Measurements from ENCODE around the gene HERPUD1. TPM values are rescaled to one million over a fixed set of nuclear protein-coding genes. Genes with fewer than 3 reads are reported as not detected.

The HERPUD1 gene
- total RNA-seq, 2 experiments from 2014 or later: 142 to 150 TPM

DNA sequence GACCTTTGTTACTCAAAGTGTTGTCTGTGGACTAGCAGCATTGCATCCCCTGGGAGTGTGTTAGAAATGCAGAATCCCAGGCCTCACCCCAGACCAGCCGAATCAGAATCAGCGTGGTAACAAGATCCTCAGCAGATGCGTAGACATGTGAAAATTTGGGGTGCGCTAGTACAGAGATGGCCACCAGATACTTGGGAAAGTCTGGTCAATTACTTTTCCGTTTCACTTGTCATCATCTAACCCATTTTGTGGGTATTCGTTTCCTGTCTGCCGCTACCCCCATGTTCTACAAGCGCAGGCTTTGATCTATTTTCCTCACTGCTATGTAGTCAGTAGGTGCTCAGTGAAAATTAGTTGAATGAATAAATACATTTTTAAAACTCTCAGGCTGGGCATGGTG is 33.1 kb upstream of the HERPUD1 start:
- ATAC-seq (peak; percentile 83), DNase-seq (peak; percentile 42)
- H3K27me3 Mint-ChIP-seq: peaks cover 3% of the 10 kb centered on the region
- no peaks in the 10 kb centered on the region for H3K36me3 Mint-ChIP-seq (ENCODE audit: low read depth)
- intact Hi-C loops (cut with micrococcal nuclease): no loop called here
- H3K4me3 Mint-ChIP-seq: no peak overlapping the region
- ChIA-PET CTCF (no interaction called here), POLR2A (no interaction called here)
- H3K4me1 Mint-ChIP-seq (ENCODE audit: low read depth): peaks cover 18% of the 10 kb centered on the region
- H3K9me3 Mint-ChIP-seq: no peaks in the 10 kb centered on the region
- no peak overlapping the region for H3K27ac Mint-ChIP-seq
- TF ChIP-seq, protein P1, sequence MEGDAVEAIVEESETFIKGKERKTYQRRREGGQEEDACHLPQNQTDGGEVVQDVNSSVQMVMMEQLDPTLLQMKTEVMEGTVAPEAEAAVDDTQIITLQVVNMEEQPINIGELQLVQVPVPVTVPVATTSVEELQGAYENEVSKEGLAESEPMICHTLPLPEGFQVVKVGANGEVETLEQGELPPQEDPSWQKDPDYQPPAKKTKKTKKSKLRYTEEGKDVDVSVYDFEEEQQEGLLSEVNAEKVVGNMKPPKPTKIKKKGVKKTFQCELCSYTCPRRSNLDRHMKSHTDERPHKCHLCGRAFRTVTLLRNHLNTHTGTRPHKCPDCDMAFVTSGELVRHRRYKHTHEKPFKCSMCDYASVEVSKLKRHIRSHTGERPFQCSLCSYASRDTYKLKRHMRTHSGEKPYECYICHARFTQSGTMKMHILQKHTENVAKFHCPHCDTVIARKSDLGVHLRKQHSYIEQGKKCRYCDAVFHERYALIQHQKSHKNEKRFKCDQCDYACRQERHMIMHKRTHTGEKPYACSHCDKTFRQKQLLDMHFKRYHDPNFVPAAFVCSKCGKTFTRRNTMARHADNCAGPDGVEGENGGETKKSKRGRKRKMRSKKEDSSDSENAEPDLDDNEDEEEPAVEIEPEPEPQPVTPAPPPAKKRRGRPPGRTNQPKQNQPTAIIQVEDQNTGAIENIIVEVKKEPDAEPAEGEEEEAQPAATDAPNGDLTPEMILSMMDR (IDR thresholded peaks at IDR 0.05): no peak

DNA sequence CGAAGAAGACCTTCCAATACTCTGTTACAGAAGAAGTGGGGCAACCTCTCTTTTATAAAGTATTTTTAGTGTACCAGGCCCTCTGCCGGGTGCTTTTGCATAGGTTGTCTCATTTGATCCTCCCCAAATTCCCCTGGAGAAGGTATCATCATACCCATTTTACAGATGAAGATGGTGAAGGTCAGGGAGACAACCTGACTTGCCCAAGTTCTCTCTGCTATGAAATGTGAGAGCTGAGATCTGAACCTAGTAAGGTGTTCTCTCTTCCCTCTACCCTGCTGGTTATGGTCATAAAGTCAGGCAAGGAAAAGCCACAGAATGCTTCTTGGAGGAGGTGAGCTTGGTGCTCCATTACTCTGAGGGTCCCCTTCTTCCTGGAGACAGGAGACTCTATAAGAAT is 28.1 kb upstream of the HERPUD1 start:
- Mint-ChIP-seq H3K4me3 (no peak overlapping the region), H3K4me1 (ENCODE audit: low read depth) (peaks cover 13% of the 10 kb centered on the region), H3K9me3 (no peaks in the 10 kb centered on the region), H3K36me3 (ENCODE audit: low read depth) (no peaks in the 10 kb centered on the region), H3K27me3 (peaks cover 3% of the 10 kb centered on the region), H3K27ac (no peak overlapping the region)
- TF ChIP-seq, protein P1 (IDR thresholded peaks at IDR 0.05): no peak
- ATAC-seq: no peak
- intact Hi-C loops (cut with micrococcal nuclease): no loop called here
- POLR2A ChIA-PET: interaction anchor here (1.2 kb wide), 1 partner anchor 10 kb away, joined by 4 read pairs; no protein-coding TSS in a partner anchor
- CTCF ChIA-PET: interaction anchor here (1.6 kb wide), 1 partner anchor 11 kb away, joined by 5 read pairs; no protein-coding TSS in a partner anchor
- DNase-seq: no peak

DNA sequence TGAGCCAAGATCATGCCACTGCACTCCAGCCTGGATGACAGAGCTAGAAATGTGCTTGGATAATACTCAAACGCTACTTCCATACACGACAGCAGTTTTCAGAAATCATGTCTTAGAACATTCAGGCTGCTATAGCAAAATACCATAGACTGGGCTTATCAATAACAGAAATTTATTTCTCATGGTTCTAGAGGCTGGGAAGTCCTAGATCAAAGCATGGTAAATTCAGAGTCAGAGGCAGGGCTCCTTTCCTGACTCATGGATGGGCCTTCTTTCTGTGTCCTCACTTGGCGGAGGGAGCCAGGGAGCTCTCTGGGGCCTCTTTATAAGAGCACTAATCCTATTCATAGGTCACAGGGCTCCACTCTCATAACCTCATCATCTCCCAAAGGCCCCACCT is 24.5 kb upstream of the HERPUD1 start:
- Mint-ChIP-seq H3K27ac (no peak overlapping the region), H3K9me3 (no peaks in the 10 kb centered on the region), H3K36me3 (ENCODE audit: low read depth) (no peaks in the 10 kb centered on the region), H3K4me1 (ENCODE audit: low read depth) (peaks cover 19% of the 10 kb centered on the region), H3K27me3 (no peaks in the 10 kb centered on the region), H3K4me3 (no peak overlapping the region)
- DNase-seq: no peak
- ATAC-seq: no peak
- POLR2A ChIA-PET: interaction anchor here (1.2 kb wide), 1 partner anchor 24 kb away, joined by 3 read pairs; the partner anchor contains the start of gene HERPUD1
- intact Hi-C loops (cut with micrococcal nuclease): no loop called here
- CTCF ChIA-PET: no interaction called here
- TF ChIP-seq, protein P1 (IDR thresholded peaks at IDR 0.05): no peak

DNA sequence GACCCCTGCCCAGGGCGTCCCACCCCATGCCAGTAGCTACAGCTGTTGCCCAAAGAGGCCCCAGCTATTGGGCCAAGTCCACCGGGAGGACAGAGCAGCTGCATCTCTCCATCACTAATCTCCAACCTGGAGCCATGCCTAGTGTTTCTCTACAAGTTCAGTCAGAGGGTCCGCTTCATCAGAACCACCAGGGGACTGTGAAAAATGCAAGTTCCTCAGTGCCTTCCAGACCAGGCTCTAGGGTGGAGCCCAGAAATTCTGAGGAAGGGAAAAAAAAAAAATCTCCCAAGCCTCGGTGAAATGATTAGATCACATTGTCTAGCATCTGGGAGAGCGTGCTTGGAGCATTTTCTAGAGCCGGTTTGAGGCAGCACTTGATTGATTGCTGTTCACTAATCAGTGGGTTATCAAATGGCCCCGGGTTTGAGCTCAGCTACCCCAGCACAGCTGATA is 22.4 kb upstream of the HERPUD1 start:
- Mint-ChIP-seq H3K4me3 (no peak overlapping the region), H3K27me3 (no peaks in the 10 kb centered on the region), H3K9me3 (no peaks in the 10 kb centered on the region), H3K4me1 (ENCODE audit: low read depth) (peaks cover 27% of the 10 kb centered on the region), H3K36me3 (ENCODE audit: low read depth) (no peaks in the 10 kb centered on the region), H3K27ac (no peak overlapping the region)
- intact Hi-C loops (cut with micrococcal nuclease): no loop called here
- no peak for ATAC-seq
- ChIA-PET CTCF (interaction anchor here (2.7 kb wide), 1 partner anchor 42 kb away, joined by 14 read pairs; no protein-coding TSS in a partner anchor), POLR2A (interaction anchor here (0.8 to 4.4 kb wide), 3 partner anchors 9 to 30 kb away, joined by 4 to 33 read pairs (median 10); partner anchors contain the start of gene HERPUD1)
- no peak for DNase-seq
- TF ChIP-seq, protein P1 (IDR thresholded peaks at IDR 0.05): no peak

DNA sequence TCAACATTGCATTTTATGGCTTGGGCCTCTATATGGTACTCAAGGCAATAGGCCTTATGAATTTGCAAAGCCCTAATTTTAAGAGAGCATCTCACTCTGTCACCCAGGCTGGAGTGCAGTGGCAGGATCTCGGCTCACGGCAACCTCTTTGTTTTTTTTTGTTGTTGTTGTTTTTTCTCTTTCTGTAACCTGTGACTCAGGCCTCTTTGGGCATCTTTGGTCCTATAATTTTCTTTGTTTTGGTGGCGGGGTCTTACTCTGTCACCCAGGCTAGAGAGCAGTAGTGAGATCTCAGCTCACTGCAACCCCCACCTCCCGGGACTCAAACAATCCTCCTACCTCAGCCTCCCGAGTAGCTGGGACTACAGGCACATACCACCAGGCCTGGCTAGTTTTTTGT is 21.8 kb upstream of the HERPUD1 start:
- Mint-ChIP-seq H3K36me3 (ENCODE audit: low read depth) (no peaks in the 10 kb centered on the region), H3K4me3 (no peak overlapping the region), H3K9me3 (no peaks in the 10 kb centered on the region), H3K27ac (no peak overlapping the region), H3K4me1 (ENCODE audit: low read depth) (peaks cover 27% of the 10 kb centered on the region), H3K27me3 (no peaks in the 10 kb centered on the region)
- no peak for DNase-seq
- ChIA-PET CTCF (interaction anchor here (1.5 to 2.7 kb wide), 3 partner anchors 11 to 54 kb away, joined by 3 to 14 read pairs (median 5); no protein-coding TSS in a partner anchor), POLR2A (interaction anchor here (0.7 to 4.4 kb wide), 4 partner anchors 9 to 29 kb away, joined by 3 to 33 read pairs (median 7); partner anchors contain the start of gene HERPUD1)
- TF ChIP-seq, protein P1 (IDR thresholded peaks at IDR 0.05): no peak
- no peak for ATAC-seq
- intact Hi-C loops (cut with micrococcal nuclease): no loop called here
